Tibial nerve (tissue), 4 donors: Measurements from ENCODE around the gene HOXA4. TPM values are rescaled to one million over a fixed set of nuclear protein-coding genes. Genes with fewer than 3 reads are reported as not detected.
A peak's percentile ranks its signal among the peaks of the same experiment; 100 is the strongest.

Source experiments
- DNase-seq, 2 donors: peaks; one replicate each; pipeline ENCODE4 v3.0.0-alpha.2; 2019; ENCODE audit warnings: low spot score in 2 of 2
- H3K27ac ChIP-seq, 4 donors: fragments of 200-600 bp; sonication (generic) in 3 of 4; one replicate each; pipeline ENCODE4 v1.5.1; 2017 to 2019; ENCODE audit warnings: mild to moderate bottlenecking in 1 of 4
- H3K27me3 ChIP-seq, 2 donors: fragments of 200-600 bp; sonication (generic) in 1 of 2; one replicate each; pipeline versions ENCODE4 v1.5.1 to v1.6.0; 2017 to 2019
- H3K36me3 ChIP-seq, 3 donors: fragments of 200-600 bp; sonication (generic); one replicate each; pipeline ENCODE4 v1.5.1; 2018 to 2019
- H3K4me1 ChIP-seq, 4 donors: fragments of 200-600 bp; sonication (generic) in 3 of 4; one replicate each; pipeline ENCODE4 v1.5.1; 2017 to 2019
- H3K4me3 ChIP-seq, 4 donors: fragments of 200-600 bp; sonication (generic) in 3 of 4; one replicate each; pipeline ENCODE4 v1.5.1; 2017 to 2019; ENCODE audit warnings: mild to moderate bottlenecking in 1 of 4, moderate library complexity in 1 of 4
- H3K9me3 ChIP-seq, 4 donors: fragments of 200-600 bp; sonication (generic) in 3 of 4; one replicate each; pipeline ENCODE4 v1.5.1; 2017 to 2019
- EP300 ChIP-seq, 2 donors: sonication (generic); formaldehyde crosslinking; IDR thresholded peaks; one replicate each; pipeline ENCODE4 v1.6.1; 2017; ENCODE audit warnings: antibody characterized with exemption in 2 of 2, mild to moderate bottlenecking in 1 of 2
- POLR2A ChIP-seq, 2 donors: fragments of 450-650 bp; IDR thresholded peaks; one replicate each; pipeline ENCODE4 v1.6.1; 2017; ENCODE audit warnings: antibody characterized with exemption in 2 of 2, mild to moderate bottlenecking in 2 of 2, moderate library complexity in 2 of 2
- WGBS, 2 donors: methylation state at CpG; one replicate each; pipeline ENCODE4 v1.1.5; 2018; 5-methylcytosine and 5-hydroxymethylcytosine counted together
- total RNA-seq, 4 donors: library from RNA; depleted of rRNA; stranded (reverse); fragments of >200 nt; gene quantifications; one replicate each; pipeline ENCODE4 v1.1.0, GENCODE V29; 2016
- TF ChIP-seq, protein P1 (sequence below), 5 experiments: fragments of 200-600 bp in 3 of 5; fragments of 450-650 bp in 2 of 5; sonication (generic) in 3 of 5; IDR thresholded peaks; one replicate each; pipeline ENCODE4 v1.5.1; 2016 to 2019; ENCODE audit warnings: antibody characterized with exemption in 5 of 5, mild to moderate bottlenecking in 3 of 5, moderate library complexity in 2 of 5

Gene HOXA4
- total RNA-seq, 4 donors from 2014 or later = 4.4 to 6.3 (median 4.7) TPM

- DNase-seq = no peak
- H3K27me3 ChIP-seq = peaks cover 0 to 96% of the 10 kb centered on the region in 2 donors
These were observed 26.6 kb upstream of the HOXA4 start for GRCh38 chr7:27156916-27157701.

DNA sequence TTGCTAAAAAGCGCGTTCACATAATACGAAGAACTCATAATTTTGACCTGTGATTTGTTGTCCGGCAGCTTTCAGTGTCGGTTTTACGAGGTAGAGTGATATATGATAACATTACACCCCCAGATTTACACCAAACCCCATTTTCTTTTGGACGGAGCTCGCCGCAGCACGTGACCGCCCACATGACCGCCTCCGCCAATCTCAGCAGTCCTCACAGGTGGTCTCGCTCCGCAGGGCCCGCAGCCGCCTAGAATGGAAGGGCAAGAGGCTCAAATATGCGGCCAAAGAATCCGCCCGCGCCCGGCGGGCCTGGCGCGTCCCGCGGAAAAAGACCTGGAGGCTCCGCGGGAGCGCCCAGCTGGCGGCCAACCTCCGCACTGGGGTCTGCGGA, 25.9 kb upstream of the HOXA4 start, which contains the start of gene HOXA7:
TSS of gene HOXA7 (minus strand) at position 168 of the 391 bp plus-strand sequence. CDS start at position 38, 130 bp downstream.
- Histone ChIP-seq H3K27ac (peak within 1 kb of the TSS; percentile 54 to 88 (median 82)), H3K4me1 (peaks cover 0 to 66% (median 23%) of the 10 kb centered on the region in 4 donors), H3K9me3 (no peaks in the 10 kb centered on the region), H3K4me3 (peak within 1 kb of the TSS; percentile 52 to 71 (median 60)), H3K27me3 (peaks cover 0 to 96% of the 10 kb centered on the region in 2 donors), H3K36me3 (no peaks in the 10 kb centered on the region)
- DNase-seq = peak; percentile 79 to 80
- TF ChIP-seq, protein P1, sequence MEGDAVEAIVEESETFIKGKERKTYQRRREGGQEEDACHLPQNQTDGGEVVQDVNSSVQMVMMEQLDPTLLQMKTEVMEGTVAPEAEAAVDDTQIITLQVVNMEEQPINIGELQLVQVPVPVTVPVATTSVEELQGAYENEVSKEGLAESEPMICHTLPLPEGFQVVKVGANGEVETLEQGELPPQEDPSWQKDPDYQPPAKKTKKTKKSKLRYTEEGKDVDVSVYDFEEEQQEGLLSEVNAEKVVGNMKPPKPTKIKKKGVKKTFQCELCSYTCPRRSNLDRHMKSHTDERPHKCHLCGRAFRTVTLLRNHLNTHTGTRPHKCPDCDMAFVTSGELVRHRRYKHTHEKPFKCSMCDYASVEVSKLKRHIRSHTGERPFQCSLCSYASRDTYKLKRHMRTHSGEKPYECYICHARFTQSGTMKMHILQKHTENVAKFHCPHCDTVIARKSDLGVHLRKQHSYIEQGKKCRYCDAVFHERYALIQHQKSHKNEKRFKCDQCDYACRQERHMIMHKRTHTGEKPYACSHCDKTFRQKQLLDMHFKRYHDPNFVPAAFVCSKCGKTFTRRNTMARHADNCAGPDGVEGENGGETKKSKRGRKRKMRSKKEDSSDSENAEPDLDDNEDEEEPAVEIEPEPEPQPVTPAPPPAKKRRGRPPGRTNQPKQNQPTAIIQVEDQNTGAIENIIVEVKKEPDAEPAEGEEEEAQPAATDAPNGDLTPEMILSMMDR (IDR thresholded peaks at IDR 0.05) = peak in 1 of 5 experiments; percentile 12
- TF ChIP-seq POLR2A (IDR thresholded peaks at IDR 0.05) = peak in 1 of 2 donors; percentile 25
- peak in 1 of 2 donors; percentile 40 for TF ChIP-seq EP300 (IDR thresholded peaks at IDR 0.05)
- 2% methylated on average over 15 to 33 of the region's 33 CpGs for WGBS, 2 donors

More at GRCh38 chr7:27156916-27157701, 26.6 kb upstream of the HOXA4 start:
- Histone ChIP-seq H3K9me3 (no peaks in the 10 kb centered on the region), H3K4me3 (peak overlapping the region; percentile 52 to 71 (median 60)), H3K27ac (peak overlapping the region; percentile 54 to 88 (median 82)), H3K4me1 (peaks cover 0 to 69% (median 23%) of the 10 kb centered on the region in 4 donors), H3K36me3 (no peaks in the 10 kb centered on the region)
- TF ChIP-seq, protein P1 (IDR thresholded peaks at IDR 0.05) = no peak
- TF ChIP-seq POLR2A (IDR thresholded peaks at IDR 0.05) (no peak), EP300 (IDR thresholded peaks at IDR 0.05) (no peak)
- WGBS, 2 donors = 35 to 44% methylated on average over 24 to 28 of the region's 30 CpGs

- TF ChIP-seq POLR2A (IDR thresholded peaks at IDR 0.05) (no peak), EP300 (IDR thresholded peaks at IDR 0.05) (no peak)
- TF ChIP-seq, protein P1 (IDR thresholded peaks at IDR 0.05) = no peak
- Histone ChIP-seq H3K27me3 (peaks cover 0 to 97% of the 10 kb centered on the region in 2 donors), H3K36me3 (no peaks in the 10 kb centered on the region), H3K9me3 (no peaks in the 10 kb centered on the region), H3K4me3 (peak overlapping the region; percentile 52 to 71 (median 60)), H3K4me1 (peaks cover 0 to 66% (median 21%) of the 10 kb centered on the region in 4 donors), H3K27ac (peak overlapping the region; percentile 54 to 88 (median 82))
- DNase-seq = no peak
- WGBS, 2 donors = 1 to 5% methylated on average over 6 to 52 of the region's 63 CpGs
These were observed 25.4 kb upstream of the HOXA4 start for GRCh38 chr7:27155816-27156507.

DNA sequence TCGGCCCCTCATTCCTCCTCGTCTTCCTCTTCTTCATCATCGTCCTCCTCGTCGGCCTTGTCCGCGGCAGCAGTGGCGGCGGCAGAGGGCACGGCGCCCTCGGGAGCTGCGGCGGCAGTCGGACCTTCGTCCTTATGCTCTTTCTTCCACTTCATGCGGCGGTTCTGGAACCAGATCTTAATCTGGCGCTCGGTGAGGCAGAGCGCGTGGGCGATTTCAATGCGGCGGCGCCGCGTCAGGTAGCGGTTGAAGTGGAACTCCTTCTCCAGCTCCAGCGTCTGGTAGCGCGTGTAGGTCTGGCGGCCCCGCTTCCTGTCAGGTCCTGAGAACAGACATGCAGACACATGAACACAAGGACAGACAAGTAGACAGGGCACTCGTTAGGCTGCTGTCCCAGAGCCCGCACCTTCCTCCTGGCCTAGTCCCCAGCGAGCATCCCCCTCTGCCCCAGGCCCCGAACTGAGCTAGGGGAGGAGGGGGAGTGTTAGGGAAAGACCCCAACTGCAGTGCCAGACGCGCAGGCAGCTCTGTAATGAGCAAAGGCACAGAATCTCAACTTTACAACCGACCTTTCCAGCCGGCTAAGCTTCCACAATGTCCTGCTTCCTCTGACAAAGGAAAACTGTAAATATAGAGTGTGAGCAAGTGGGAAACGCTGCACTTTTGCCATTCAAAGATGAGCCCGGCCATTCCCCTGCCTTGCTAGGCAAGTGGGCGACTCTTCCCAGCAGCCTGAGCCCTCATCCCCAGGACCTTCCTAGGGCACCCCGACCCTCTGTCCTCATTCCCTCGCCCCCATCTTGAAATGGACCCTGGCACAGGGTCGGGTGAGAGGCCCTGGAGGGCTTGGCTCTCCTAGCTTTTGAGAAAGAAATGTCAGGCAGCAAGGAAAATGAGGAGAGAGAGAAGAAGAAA, 24.6 kb upstream of the HOXA4 start:
- no peak for DNase-seq
- Histone ChIP-seq H3K4me3 (peak overlapping the region; percentile 52 to 71 (median 60)), H3K27me3 (peaks cover 0 to 97% of the 10 kb centered on the region in 2 donors), H3K36me3 (no peaks in the 10 kb centered on the region), H3K9me3 (no peaks in the 10 kb centered on the region), H3K27ac (peak overlapping the region in 3 of 4 donors; percentile 81 to 88 (median 82)), H3K4me1 (peaks cover 0 to 65% (median 19%) of the 10 kb centered on the region in 4 donors)
- WGBS, 2 donors = 29 to 57% methylated on average over 47 to 48 of the region's 48 CpGs
- TF ChIP-seq EP300 (IDR thresholded peaks at IDR 0.05) (no peak), POLR2A (IDR thresholded peaks at IDR 0.05) (no peak)
- TF ChIP-seq, protein P1 (IDR thresholded peaks at IDR 0.05) = no peak
